ENCODE results near the gene BOLA1.
"Not testable (repeated sequence)": the region's sequence is repeated elsewhere in the genome, so short reads cannot be mapped to it uniquely, and the experiment has no call there.

BOLA1 gene

GRCh38 chr1:149928401-149928724 lies 29.0 kb downstream of the BOLA1 start:
- no peak for DNase-seq (ENCODE audit: low read depth, low spot score)

GRCh38 chr1:149929856-149930255 lies 30.5 kb downstream of the BOLA1 start:
- no peak for DNase-seq (ENCODE audit: low read depth, low spot score)

GRCh38 chr1:149931212-149931790 lies 31.9 kb downstream of the BOLA1 start:
- no peak for DNase-seq (ENCODE audit: low read depth, low spot score)

GRCh38 chr1:149932474-149932873 lies 33.1 kb downstream of the BOLA1 start:
- DNase-seq (ENCODE audit: low read depth, low spot score): no peak

- DNase-seq (ENCODE audit: low read depth, low spot score): no peak
Measured at GRCh38 chr1:149933208-149933607, 33.8 kb downstream of the BOLA1 start.

GRCh38 chr1:149934356-149934755 lies 35.0 kb downstream of the BOLA1 start:
- DNase-seq (ENCODE audit: low read depth, low spot score): no peak

- no peak for DNase-seq (ENCODE audit: low read depth, low spot score)
Measured at GRCh38 chr1:149936170-149936991, 37.0 kb downstream of the BOLA1 start, which contains the start of gene MTMR11. MTMR11 (minus strand) TSS chr1:149936879; CDS start chr1:149936647, 232 bp downstream.

GRCh38 chr1:149936992-149937705 lies 37.8 kb downstream of the BOLA1 start:
- no peak for DNase-seq (ENCODE audit: low read depth, low spot score)

GRCh38 chr1:149937759-149938158 lies 38.4 kb downstream of the BOLA1 start:
- no peak for DNase-seq (ENCODE audit: low read depth, low spot score)

- DNase-seq (ENCODE audit: low read depth, low spot score): not testable (repeated sequence)
Measured at GRCh38 chr1:149938668-149939003, 39.3 kb downstream of the BOLA1 start.

- no peak for DNase-seq (ENCODE audit: low read depth, low spot score)
Measured at GRCh38 chr1:149940427-149940826, 41.1 kb downstream of the BOLA1 start.

- DNase-seq (ENCODE audit: low read depth, low spot score): no peak
Measured at GRCh38 chr1:149942207-149942606, 42.8 kb downstream of the BOLA1 start.

GRCh38 chr1:149942885-149943284 lies 43.5 kb downstream of the BOLA1 start:
- no peak for DNase-seq (ENCODE audit: low read depth, low spot score)

GRCh38 chr1:149945206-149945605 lies 45.8 kb downstream of the BOLA1 start:
- no peak for DNase-seq (ENCODE audit: low read depth, low spot score)

- no peak for DNase-seq (ENCODE audit: low read depth, low spot score)
Measured at GRCh38 chr1:149949911-149950310, 50.5 kb downstream of the BOLA1 start.
